ENCODE results near the gene PTGIS. TPM values are rescaled to one million over a fixed set of nuclear protein-coding genes. Genes with fewer than 3 reads are reported as not detected.
A peak's percentile ranks its signal among the peaks of the same experiment; 100 is the strongest.

Gene PTGIS
- total RNA-seq, 2 experiments from 2014 or later = 0.04 to 0.08 TPM

DNA sequence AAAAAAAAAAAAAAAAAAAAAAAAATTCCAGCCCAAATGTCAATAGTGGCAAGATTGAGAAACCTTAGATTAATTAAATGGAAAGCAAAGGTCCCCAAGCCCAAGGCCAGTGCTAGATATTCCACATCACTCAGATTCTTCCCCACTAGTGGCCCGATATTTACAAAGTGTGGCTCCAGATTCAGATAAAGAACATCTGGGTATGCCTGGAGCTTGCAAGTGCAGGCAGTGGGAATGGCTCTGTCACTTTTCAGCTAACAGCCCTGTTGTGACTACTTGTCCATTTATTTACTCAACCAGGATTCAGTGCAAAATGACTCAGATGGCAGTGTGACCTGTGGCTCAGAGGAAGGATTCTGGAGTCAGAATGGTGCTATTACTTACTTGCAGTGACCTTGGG lies 77.2 kb downstream of the PTGIS start:
- Mint-ChIP-seq H3K4me1 (no peaks in the 10 kb centered on the region), H3K4me3 (no peak overlapping the region), H3K27me3 (peaks cover 53% of the 10 kb centered on the region), H3K36me3 (no peaks in the 10 kb centered on the region), H3K27ac (no peak overlapping the region), H3K9me3 (peaks cover 2% of the 10 kb centered on the region)
- DNase-seq = no peak

DNA sequence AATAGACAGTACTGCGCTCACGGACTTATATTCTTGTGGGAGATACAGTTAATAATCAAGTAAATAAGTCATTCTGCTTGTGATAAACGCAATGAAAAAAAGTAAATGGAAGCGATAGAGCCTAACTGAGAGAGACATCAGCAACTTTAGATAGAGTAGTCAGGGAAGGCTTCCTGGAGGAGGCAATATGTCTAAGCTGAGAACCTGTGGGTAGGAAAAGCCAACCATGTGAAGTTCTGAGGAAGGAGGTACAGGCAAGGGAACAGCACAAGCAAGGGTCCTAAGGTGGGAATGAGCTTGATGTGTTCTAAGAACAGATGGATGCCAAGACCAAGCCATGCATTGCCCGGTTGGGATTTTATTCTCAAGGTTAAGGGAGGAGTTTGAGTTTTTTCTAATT lies 78.2 kb downstream of the PTGIS start:
- H3K27ac Mint-ChIP-seq = no peak overlapping the region
- H3K4me3 Mint-ChIP-seq = no peak overlapping the region
- peaks cover 63% of the 10 kb centered on the region for H3K27me3 Mint-ChIP-seq
- no peaks in the 10 kb centered on the region for H3K4me1 Mint-ChIP-seq
- H3K9me3 Mint-ChIP-seq = peaks cover 2% of the 10 kb centered on the region
- H3K36me3 Mint-ChIP-seq = no peaks in the 10 kb centered on the region
- DNase-seq = no peak

DNA sequence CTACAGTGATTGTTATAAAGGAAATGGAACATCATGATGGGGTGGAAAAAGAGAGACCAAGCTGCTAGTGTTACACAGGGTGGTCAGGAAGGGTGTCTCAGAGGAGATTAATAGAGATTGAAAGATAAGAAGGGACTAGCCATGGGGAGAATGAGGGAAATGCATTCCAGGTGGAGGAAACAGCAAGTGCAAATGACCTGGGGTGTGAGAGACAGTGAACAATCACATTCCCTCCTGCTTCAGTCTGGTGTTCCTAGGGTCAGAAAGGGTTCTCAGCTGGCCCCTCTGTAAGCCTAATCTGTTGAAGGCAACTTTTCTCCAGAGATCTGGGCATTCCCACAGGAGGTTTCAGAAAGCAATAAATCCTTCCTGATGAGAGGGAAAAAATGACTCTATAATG lies 81.9 kb downstream of the PTGIS start:
- no peaks in the 10 kb centered on the region for H3K36me3 Mint-ChIP-seq
- peaks cover 79% of the 10 kb centered on the region for H3K27me3 Mint-ChIP-seq
- H3K4me1 Mint-ChIP-seq = peaks cover 4% of the 10 kb centered on the region
- no peaks in the 10 kb centered on the region for H3K9me3 Mint-ChIP-seq
- H3K27ac Mint-ChIP-seq = no peak overlapping the region
- H3K4me3 Mint-ChIP-seq = no peak overlapping the region
- no peak for DNase-seq

DNA sequence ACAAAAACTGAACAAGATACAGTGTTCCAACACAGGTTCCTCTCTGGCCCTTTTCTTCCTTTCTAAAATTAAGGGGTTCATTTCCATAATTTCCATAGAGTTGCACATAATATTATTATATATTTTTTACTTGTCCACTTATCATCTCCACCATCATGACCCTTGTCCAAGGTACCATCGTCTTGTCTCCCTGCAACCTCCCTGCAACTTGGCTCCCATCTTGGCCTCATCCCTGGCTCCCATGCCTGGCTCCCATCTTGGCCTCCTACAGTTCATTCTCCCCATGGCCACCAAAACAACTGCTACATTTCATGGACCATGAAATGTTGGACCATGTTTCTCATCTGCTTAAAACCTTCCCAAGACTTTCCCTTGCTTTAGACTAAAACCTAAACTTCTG lies 82.4 kb downstream of the PTGIS start:
- H3K27me3 Mint-ChIP-seq = peaks cover 84% of the 10 kb centered on the region
- no peak for DNase-seq
- no peaks in the 10 kb centered on the region for H3K9me3 Mint-ChIP-seq
- no peaks in the 10 kb centered on the region for H3K36me3 Mint-ChIP-seq
- peaks cover 4% of the 10 kb centered on the region for H3K4me1 Mint-ChIP-seq
- no peak overlapping the region for H3K27ac Mint-ChIP-seq
- H3K4me3 Mint-ChIP-seq = no peak overlapping the region

DNA sequence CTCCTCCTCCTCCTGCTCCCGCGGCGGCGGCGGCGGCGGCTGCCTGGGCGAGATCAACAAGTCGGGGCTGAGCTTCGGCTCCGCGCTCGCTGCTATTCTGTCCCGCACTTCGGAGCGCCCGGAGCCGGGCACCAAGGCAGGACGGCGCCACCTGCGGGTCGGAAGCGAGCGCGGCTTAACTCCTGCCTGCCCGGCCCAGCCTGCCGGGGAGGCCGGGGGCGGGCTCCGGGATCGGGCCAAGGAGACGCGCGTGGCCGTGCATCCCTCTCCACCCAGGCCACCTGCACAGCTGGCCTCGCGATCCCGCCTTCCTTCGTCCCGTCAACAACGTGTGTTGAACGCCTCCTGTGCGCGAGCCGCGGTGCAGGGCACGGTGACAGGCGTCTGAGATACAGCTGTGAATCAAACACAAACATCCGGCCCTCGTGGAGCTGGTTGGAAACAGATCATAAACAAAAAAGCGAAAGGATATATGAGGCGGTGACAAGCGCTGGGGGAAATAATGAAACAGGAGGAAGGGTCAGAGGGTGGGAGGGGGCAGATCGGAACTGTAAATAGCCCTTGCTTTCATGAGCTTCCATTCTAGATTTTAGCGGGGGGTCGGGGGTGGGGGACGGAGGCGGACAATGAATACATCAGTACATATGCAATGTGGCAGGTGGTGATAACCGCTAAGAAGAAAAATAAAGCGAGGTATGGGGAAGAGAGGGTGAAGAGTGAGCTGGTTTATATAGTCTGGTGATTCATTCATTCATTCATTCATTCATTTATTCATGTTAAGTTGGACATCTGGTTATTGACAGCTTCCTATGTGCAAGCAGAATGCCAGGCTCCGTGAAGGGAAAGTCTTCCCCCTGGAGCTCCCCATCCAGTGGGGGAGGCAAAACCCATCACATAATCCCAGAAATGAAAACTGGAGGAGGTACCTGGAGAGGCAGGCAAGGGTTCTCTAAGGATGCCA lies 83.5 kb downstream of the PTGIS start:
- Mint-ChIP-seq H3K36me3 (no peaks in the 10 kb centered on the region), H3K27ac (no peak overlapping the region), H3K9me3 (no peaks in the 10 kb centered on the region), H3K4me3 (peak overlapping the region; percentile 52), H3K4me1 (peaks cover 4% of the 10 kb centered on the region), H3K27me3 (peaks cover 85% of the 10 kb centered on the region)
- DNase-seq = peak; percentile 78

DNA sequence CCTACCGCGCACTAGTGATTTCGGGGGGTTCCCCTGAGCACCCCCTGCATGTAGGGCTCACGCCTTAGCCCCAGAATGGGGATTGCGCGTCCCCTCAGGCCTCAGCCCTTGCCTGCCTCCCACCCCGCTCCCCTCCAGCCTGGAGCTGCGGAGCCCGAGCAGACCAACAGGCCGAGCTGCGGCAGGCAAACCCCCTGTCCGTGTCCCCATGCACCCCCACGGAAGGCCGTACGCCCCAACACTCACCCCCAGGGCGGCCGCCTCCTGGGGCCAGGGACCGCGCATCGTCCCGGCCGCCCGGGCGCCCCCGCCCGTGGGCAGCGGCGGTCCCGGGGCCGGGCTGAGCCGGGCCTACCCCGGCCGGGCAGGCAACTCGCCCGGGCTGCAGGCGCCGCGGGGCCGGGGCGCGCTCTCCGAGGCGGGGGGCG lies 84.2 kb downstream of the PTGIS start:
- Mint-ChIP-seq H3K27me3 (peaks cover 82% of the 10 kb centered on the region), H3K4me1 (peaks cover 4% of the 10 kb centered on the region), H3K9me3 (no peaks in the 10 kb centered on the region), H3K4me3 (no peak overlapping the region), H3K36me3 (no peaks in the 10 kb centered on the region), H3K27ac (no peak overlapping the region)
- DNase-seq = peak; percentile 3

DNA sequence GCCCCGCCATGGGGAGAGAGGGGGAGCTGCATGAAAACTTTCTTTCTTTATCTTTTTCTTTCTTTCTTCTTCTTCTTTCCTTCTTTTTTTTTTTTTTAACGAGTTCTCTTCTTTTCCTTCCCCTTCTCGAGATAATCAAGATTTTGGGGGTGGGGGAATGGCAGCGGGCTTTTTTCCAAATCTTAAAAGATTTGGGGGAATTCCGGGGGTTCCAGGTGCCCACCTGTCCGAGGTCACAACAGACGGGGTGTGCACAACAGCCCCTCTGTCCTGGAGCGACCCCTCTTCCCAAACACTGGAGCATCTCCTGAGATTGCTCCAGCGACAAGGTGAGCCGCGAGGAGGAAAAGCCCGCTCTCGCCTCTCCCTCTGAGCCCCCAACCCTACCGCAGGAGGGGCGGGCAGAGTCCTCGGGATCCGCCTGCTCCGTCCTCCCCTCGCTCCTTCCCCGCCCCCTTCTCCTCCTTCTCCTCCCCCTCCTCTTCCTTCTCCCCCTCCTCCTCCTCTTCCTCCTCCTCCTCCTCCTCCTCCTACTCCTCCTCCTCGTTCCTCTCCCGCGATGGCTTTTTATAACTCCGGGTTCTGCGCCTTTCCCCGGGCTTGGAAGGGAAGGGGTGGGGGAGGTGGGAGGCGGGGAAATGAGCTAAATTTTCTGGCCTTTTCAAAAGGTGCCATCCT lies 84.8 kb downstream of the PTGIS start:
- no peaks in the 10 kb centered on the region for H3K9me3 Mint-ChIP-seq
- no peak for DNase-seq
- H3K4me3 Mint-ChIP-seq = no peak overlapping the region
- no peaks in the 10 kb centered on the region for H3K36me3 Mint-ChIP-seq
- peaks cover 4% of the 10 kb centered on the region for H3K4me1 Mint-ChIP-seq
- H3K27me3 Mint-ChIP-seq = peaks cover 77% of the 10 kb centered on the region
- no peak overlapping the region for H3K27ac Mint-ChIP-seq

DNA sequence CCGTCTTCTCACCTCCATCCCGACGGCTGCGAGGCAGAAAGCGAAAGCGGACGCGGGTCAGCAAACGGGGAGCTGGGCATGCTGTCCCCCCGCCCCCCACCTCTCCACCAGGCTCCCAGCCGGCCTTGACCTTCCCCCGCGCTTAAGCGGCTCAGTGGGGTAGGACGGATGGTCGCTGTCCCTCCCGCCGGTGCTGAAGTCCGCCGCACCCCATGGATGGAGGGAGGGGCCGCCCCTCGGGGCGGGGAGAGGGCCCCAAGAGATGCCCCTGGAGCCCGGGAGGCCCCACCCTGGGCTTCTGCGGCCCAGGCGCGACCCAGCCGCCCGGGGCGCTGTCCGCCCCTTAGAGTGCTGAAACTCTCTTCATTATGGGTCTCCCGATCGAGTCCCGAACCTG lies 85.3 kb downstream of the PTGIS start, which contains the start of gene KCNB1:
Gene KCNB1 (minus strand): TSS at position 48 of the 397 bp plus-strand sequence. CDS start 188 bp downstream, outside the sequence.
- DNase-seq = peak; percentile 61
- Mint-ChIP-seq H3K27me3 (peaks cover 75% of the 10 kb centered on the region), H3K27ac (no peak within 1 kb of the TSS), H3K4me3 (no peak within 1 kb of the TSS), H3K4me1 (peaks cover 4% of the 10 kb centered on the region), H3K9me3 (no peaks in the 10 kb centered on the region), H3K36me3 (no peaks in the 10 kb centered on the region)

DNA sequence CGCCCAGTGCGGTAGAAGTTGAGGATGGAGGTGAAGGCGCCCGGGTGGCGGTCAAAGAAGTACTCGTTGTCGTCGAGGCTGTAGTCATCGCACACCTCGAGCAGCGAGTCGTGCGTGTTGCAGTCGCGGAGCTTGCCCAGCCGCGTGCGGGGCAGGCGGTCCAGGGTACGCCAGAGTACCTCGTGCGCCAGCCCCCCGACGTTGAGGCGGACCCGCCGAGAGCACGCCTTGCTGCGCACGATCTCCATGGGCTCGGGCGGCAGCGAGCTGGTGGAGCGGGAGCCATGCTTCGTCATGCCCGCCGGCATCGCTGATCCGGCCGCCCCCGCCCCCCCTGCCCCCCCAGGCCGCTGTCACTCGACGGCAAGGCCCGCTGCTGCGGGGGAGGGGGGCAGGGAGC lies 85.8 kb downstream of the PTGIS start:
- peaks cover 75% of the 10 kb centered on the region for H3K27me3 Mint-ChIP-seq

DNA sequence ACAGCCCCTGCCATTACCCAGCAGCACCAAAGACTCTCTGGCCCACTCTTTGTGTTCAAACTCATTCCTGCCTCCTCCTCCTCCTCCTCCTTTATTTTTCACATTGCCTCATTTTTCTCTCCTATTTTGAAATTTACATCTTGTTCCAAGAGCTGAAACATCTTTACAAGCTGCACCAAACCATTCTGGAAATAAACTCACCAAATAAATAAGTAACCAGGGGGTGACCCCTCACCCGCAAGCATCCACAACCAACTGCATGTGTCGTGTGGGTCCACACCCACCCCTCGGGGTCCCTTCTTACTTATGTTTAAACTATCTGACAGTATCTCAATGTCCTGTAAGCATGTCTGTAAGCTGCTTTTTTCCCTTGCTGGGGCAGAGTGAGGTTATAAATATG lies 86.8 kb downstream of the PTGIS start:
- H3K36me3 Mint-ChIP-seq = no peaks in the 10 kb centered on the region
- no peak for DNase-seq
- peaks cover 4% of the 10 kb centered on the region for H3K4me1 Mint-ChIP-seq
- no peak overlapping the region for H3K4me3 Mint-ChIP-seq
- H3K27me3 Mint-ChIP-seq = peaks cover 66% of the 10 kb centered on the region
- H3K27ac Mint-ChIP-seq = no peak overlapping the region
- no peaks in the 10 kb centered on the region for H3K9me3 Mint-ChIP-seq

More for the DNA sequence above, 85.8 kb downstream of the PTGIS start:
- Mint-ChIP-seq H3K9me3 (no peaks in the 10 kb centered on the region), H3K36me3 (no peaks in the 10 kb centered on the region), H3K27ac (no peak overlapping the region), H3K4me3 (no peak overlapping the region), H3K4me1 (peaks cover 4% of the 10 kb centered on the region)
- DNase-seq = no peak

DNA sequence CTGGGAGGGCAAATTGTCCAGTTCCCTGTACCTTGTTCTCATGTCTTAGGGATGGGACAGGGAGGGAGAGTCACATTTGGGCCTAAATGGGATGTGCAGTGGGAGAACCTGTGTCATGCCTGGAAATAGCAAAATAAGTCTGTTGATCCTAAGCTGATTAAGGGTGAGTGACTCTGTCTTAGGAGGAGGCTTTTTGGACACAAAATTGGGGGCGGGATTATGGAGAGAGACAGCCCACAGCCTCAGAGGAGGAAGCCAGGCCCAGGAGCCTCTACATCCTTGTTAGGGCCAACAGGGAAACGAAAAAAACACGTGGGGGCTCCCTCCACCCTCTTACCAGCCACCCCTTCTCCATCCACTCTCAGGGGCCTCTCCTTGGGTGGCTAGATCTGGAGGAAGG lies 87.7 kb downstream of the PTGIS start:
- Mint-ChIP-seq H3K4me1 (peaks cover 4% of the 10 kb centered on the region), H3K4me3 (no peak overlapping the region), H3K27ac (no peak overlapping the region), H3K9me3 (no peaks in the 10 kb centered on the region), H3K36me3 (no peaks in the 10 kb centered on the region), H3K27me3 (peaks cover 58% of the 10 kb centered on the region)
- DNase-seq = no peak

DNA sequence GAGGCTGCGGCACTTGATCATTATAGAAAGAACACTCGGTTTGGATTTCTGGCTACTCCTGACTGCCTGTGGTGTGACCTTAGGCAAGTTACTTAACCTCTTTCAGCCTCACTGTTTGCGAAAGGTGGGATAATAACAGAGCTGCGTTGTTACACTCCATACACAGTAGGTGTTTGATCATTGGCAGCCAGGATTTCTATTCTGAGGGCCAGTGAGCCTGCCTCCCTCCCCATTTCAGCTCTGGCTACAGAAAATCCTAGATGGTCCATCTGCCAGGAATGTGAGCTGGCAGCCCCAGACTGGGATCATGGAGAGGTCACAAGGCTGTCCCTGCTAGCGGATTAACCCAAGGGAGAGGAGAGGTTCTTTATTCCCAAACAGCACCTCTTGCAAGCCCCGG lies 88.2 kb downstream of the PTGIS start:
- H3K27me3 Mint-ChIP-seq = peaks cover 55% of the 10 kb centered on the region
- DNase-seq = no peak
- no peak overlapping the region for H3K4me3 Mint-ChIP-seq
- no peak overlapping the region for H3K27ac Mint-ChIP-seq
- H3K9me3 Mint-ChIP-seq = no peaks in the 10 kb centered on the region
- H3K36me3 Mint-ChIP-seq = no peaks in the 10 kb centered on the region
- peaks cover 4% of the 10 kb centered on the region for H3K4me1 Mint-ChIP-seq

DNA sequence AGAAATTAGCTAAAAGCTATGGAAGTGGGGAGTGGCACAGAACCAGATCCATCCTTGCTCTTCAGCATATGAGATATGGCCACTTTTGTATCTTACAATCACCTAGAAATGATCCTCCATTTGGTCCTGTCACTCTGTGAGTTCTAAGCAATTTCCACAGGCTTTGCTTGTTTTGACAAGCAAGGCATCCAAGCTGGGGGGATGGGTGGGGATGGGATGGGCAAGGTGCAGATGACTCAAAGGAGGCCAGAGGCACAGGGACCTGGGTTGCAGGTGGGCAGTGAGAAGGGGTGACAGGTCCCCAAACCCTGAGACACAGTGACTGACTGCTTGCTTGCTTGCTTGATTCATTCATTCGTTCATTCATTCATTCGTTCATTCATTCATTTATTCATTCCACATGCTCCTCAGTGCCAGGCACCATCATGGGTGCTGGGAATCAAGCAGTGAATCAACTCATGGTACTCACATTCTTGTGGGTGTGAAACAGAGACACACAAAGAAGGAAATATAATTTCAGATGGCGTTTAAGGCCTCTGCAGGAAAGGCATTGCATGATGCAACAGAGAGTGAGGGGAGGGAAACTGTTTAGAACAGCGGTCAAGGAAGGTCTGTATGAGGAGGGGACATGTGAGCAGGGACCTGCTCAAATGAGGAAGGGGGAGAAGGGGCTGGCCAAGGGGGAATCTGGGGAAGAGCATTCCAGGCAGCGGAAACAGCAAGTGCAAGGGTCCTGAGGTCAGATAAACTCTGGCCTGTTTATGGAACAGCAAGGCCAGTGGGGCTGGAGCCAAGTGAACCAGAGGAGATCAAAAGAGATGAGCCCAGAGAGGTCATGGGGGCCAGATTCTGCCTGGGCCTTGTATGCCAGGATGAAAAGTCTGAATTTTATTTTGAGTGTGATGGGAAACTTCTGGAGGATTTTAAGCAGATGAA lies 88.9 kb downstream of the PTGIS start:
- no peak for DNase-seq
- Mint-ChIP-seq H3K27me3 (peaks cover 54% of the 10 kb centered on the region), H3K9me3 (no peaks in the 10 kb centered on the region), H3K27ac (no peak overlapping the region), H3K4me3 (no peak overlapping the region), H3K36me3 (no peaks in the 10 kb centered on the region), H3K4me1 (peaks cover under 1% of the 10 kb centered on the region)

DNA sequence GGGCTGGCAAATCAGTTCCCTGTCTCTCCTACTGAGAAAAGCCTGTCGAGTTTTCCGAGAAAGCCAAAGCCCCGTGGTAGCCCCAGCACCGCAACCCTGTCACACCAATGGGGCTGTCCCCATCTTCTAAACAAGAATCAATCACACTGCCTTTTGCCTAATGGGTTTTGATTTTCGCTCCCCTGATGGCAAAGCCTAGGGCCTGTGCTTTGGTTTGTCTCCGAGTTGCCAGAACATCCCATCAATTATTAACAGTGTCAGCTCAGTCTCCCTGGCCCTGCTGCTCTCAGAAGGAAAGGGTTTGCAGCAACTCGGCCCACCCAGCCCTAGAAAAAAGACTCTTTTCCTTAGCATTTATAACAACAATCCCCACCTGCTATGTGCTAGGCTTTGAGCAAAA lies 89.7 kb downstream of the PTGIS start:
- DNase-seq = no peak
- Mint-ChIP-seq H3K9me3 (no peaks in the 10 kb centered on the region), H3K36me3 (no peaks in the 10 kb centered on the region), H3K4me1 (no peaks in the 10 kb centered on the region), H3K27ac (no peak overlapping the region), H3K4me3 (no peak overlapping the region), H3K27me3 (peaks cover 49% of the 10 kb centered on the region)

DNA sequence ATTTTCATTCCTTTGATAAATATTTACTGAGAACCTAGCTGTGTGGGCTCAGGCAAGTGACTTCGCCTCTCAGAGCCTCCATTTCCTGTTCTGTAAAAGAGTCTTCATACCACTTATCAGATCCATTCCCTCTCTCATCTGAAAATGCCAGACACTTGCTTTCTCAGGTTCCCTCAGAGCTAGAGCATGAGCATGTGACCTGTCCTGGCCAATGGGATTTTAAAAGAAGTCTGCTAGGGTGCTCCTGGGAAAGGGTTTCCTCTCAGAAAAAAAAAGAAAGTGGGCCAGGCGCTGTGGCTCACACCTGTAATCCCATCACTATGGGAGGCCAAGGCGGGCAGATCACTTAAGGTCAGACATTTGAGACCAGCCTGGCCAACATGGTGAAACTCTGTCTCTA lies 90.7 kb downstream of the PTGIS start:
- Mint-ChIP-seq H3K4me3 (no peak overlapping the region), H3K36me3 (no peaks in the 10 kb centered on the region), H3K9me3 (no peaks in the 10 kb centered on the region), H3K4me1 (no peaks in the 10 kb centered on the region), H3K27me3 (peaks cover 47% of the 10 kb centered on the region), H3K27ac (no peak overlapping the region)
- DNase-seq = no peak

All from activated naive CD8-positive, alpha-beta T cell treated with anti-CD3 and anti-CD28 coated beads for 36 hours (primary cell).